CD4-positive, alpha-beta T cell (primary cell): ENCODE data around the gene KNL1. TPM values are rescaled to one million over a fixed set of nuclear protein-coding genes. Genes with fewer than 3 reads are reported as not detected.

Experiments
- ATAC-seq: fragments of 200-7000 bp; cut with Tn5 transposase; one replicate; pipeline ENCODE4 v1.10.0; 2022; ENCODE audit warnings: mild to moderate bottlenecking; ENCODE audit not compliant: poor library complexity
- CTCF ChIA-PET: fragments of 350-600 bp; sonication (Branson Sonifier 250); formaldehyde crosslinking; loops from one replicate; lab custom pipeline; 2021; ENCODE audit warnings: antibody characterized with exemption, inconsistent platforms; lab: Charles Lee
- POLR2A ChIA-PET: fragments of 350-600 bp; sonication (Branson Sonifier 250); formaldehyde crosslinking; loops from one replicate; lab custom pipeline; 2021; ENCODE audit warnings: antibody characterized with exemption, inconsistent platforms; lab: Charles Lee
- DNase-seq, 14 experiments: peaks; one replicate each; pipeline ENCODE4 v3.0.0-alpha.2; 2013 to 2020; ENCODE audit warnings: mixed read lengths in 2 of 14
- H3K27ac ChIP-seq, 2 donors: one replicate each; pipeline versions ENCODE4 v1.5.1 to v1.7.0; 2013; ENCODE audit warnings: low read length in 2 of 2, low read depth in 1 of 2, mild to moderate bottlenecking in 1 of 2
- H3K27me3 ChIP-seq, 2 experiments: 1 replicate in 1 of 2; 2 replicates in 1 of 2; pipeline versions ENCODE4 v1.6.1 to v1.7.0; 2013; ENCODE audit warnings: low read length in 2 of 2, control low read depth in 1 of 2, mild to moderate bottlenecking in 1 of 2, moderate library complexity in 1 of 2; ENCODE audit not compliant: insufficient read depth in 2 of 2, control insufficient read depth in 1 of 2
- H3K36me3 ChIP-seq: one replicate; pipeline ENCODE4 v1.6.1; 2013; ENCODE audit warnings: low read length, control low read depth; ENCODE audit not compliant: insufficient read depth
- H3K4me1 ChIP-seq: one replicate; pipeline ENCODE4 v1.6.1; 2013; ENCODE audit warnings: low read length, control low read depth; ENCODE audit not compliant: insufficient read depth
- H3K4me3 ChIP-seq: one replicate; pipeline ENCODE4 v1.5.1; 2013; ENCODE audit warnings: mild to moderate bottlenecking, low read length, moderate library complexity
- H3K9me3 ChIP-seq, 2 experiments: 1 replicate in 1 of 2; 2 replicates in 1 of 2; pipeline versions ENCODE4 v1.6.1 to v1.7.0; 2013; ENCODE audit warnings: low read length in 2 of 2, mild to moderate bottlenecking in 2 of 2, control low read depth in 1 of 2, moderate library complexity in 1 of 2; ENCODE audit not compliant: control insufficient read depth in 1 of 2, insufficient read depth in 1 of 2
- H3K27ac Mint-ChIP-seq: one replicate; pipeline ENCODE4 v1.8.0; 2020; ENCODE audit warnings: mixed read lengths
- H3K27me3 Mint-ChIP-seq: one replicate; pipeline ENCODE4 v1.8.0; 2021; ENCODE audit warnings: mixed read lengths
- H3K36me3 Mint-ChIP-seq: one replicate; pipeline ENCODE4 v1.8.0; 2021; ENCODE audit warnings: low read depth, mixed read lengths
- H3K4me1 Mint-ChIP-seq: one replicate; pipeline ENCODE4 v1.8.0; 2021; ENCODE audit warnings: low read depth, mixed read lengths
- H3K4me3 Mint-ChIP-seq: one replicate; pipeline ENCODE4 v1.8.0; 2020; ENCODE audit warnings: mild to moderate bottlenecking, mixed read lengths
- H3K9me3 Mint-ChIP-seq: one replicate; pipeline ENCODE4 v1.8.0; 2020; ENCODE audit warnings: mixed read lengths
- intact Hi-C, 2 experiments: fragments of 100-400 bp; cut with DNase I in 1 of 2; cut with micrococcal nuclease in 1 of 2; formaldehyde crosslinking; loops; one replicate each; pipeline versions ENCODE4 v1.15.1 to v1.9.0; 2023 to 2025; cut with DNase I, micrococcal nuclease
- total RNA-seq, 174 experiments: library from RNA in 2 of 174; stranded (reverse) in 2 of 174; gene quantifications; one replicate each; pipeline ENCODE4 v1.2.3 and lab custom pipeline; 2021 to 2026
- TF ChIP-seq, protein P1 (sequence below): fragments of 200-600 bp; IDR thresholded peaks from one replicate; pipeline ENCODE4 v1.8.0; 2022; ENCODE audit warnings: antibody characterized with exemption, mild to moderate bottlenecking

The KNL1 gene
- total RNA-seq, 2 experiments from 2014 or later = 0.59 to 0.69 TPM

GRCh38 chr15:40688932-40689799, 95.1 kb downstream of the KNL1 start:
- peaks cover 8% of the 10 kb centered on the region for H3K4me1 ChIP-seq
- DNase-seq = no peak
- H3K27ac Mint-ChIP-seq = no peak overlapping the region
- no peak overlapping the region for H3K4me3 Mint-ChIP-seq
- no peaks in the 10 kb centered on the region for H3K9me3 Mint-ChIP-seq
- peaks cover 9% of the 10 kb centered on the region for H3K36me3 ChIP-seq
- H3K27me3 Mint-ChIP-seq = no peaks in the 10 kb centered on the region
- ChIA-PET CTCF (no interaction called here), POLR2A (no interaction called here)
- H3K4me1 Mint-ChIP-seq = peaks cover 17% of the 10 kb centered on the region
- no peaks in the 10 kb centered on the region for H3K9me3 ChIP-seq
- intact Hi-C loops = no loop called here
- peaks cover 12% of the 10 kb centered on the region for H3K36me3 Mint-ChIP-seq
- H3K27ac ChIP-seq = no peak overlapping the region
- H3K27me3 ChIP-seq = no peaks in the 10 kb centered on the region
- no peak for ATAC-seq
- H3K4me3 ChIP-seq = no peak overlapping the region
- TF ChIP-seq, protein P1, sequence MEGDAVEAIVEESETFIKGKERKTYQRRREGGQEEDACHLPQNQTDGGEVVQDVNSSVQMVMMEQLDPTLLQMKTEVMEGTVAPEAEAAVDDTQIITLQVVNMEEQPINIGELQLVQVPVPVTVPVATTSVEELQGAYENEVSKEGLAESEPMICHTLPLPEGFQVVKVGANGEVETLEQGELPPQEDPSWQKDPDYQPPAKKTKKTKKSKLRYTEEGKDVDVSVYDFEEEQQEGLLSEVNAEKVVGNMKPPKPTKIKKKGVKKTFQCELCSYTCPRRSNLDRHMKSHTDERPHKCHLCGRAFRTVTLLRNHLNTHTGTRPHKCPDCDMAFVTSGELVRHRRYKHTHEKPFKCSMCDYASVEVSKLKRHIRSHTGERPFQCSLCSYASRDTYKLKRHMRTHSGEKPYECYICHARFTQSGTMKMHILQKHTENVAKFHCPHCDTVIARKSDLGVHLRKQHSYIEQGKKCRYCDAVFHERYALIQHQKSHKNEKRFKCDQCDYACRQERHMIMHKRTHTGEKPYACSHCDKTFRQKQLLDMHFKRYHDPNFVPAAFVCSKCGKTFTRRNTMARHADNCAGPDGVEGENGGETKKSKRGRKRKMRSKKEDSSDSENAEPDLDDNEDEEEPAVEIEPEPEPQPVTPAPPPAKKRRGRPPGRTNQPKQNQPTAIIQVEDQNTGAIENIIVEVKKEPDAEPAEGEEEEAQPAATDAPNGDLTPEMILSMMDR = no peak

DNA sequence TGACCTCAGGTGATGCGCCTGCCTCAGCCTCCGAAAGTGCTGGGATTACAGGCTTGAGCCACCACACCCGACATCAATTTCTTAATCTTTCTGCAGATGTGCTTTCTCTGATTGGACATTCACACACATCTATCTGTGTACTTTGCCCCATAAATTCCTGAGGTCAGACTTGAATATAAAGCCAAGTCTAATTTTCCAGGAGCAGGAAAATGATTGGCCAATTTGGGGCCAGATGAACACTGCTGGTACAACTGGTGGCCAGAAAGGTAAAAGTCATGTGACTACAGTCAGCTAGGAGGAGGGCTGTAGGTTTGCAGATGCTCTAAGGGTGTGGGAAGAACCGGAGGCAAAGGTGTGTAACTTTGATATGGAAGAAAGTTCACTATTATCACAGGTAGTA, 97.7 kb downstream of the KNL1 start:
- Mint-ChIP-seq H3K36me3 (peaks cover 22% of the 10 kb centered on the region), H3K27ac (peak overlapping the region; percentile 66), H3K4me1 (peaks cover 21% of the 10 kb centered on the region), H3K9me3 (no peaks in the 10 kb centered on the region), H3K4me3 (peak overlapping the region; percentile 25), H3K27me3 (no peaks in the 10 kb centered on the region)
- CTCF ChIA-PET = interaction anchor here (0.6 kb wide), 1 partner anchor 78 kb away, joined by 3 read pairs; the partner anchor contains the start of gene C15orf62
- TF ChIP-seq, protein P1 = no peak
- no peak overlapping the region for H3K27ac ChIP-seq
- peaks cover 9% of the 10 kb centered on the region for H3K36me3 ChIP-seq
- no peaks in the 10 kb centered on the region for H3K27me3 ChIP-seq
- peaks cover 23% of the 10 kb centered on the region for H3K4me1 ChIP-seq
- intact Hi-C loops = loop anchor here in 1 of 2 experiments (5.0 to 10.0 kb wide), 4 partner anchors 76 to 723 kb away; partner anchors contain the start of genes C15orf62, CCDC32, RPUSD2 and RTF1
- no peaks in the 10 kb centered on the region for H3K9me3 ChIP-seq
- ATAC-seq (no peak), DNase-seq (no peak)
- no peak overlapping the region for H3K4me3 ChIP-seq
- POLR2A ChIA-PET = no interaction called here

DNA sequence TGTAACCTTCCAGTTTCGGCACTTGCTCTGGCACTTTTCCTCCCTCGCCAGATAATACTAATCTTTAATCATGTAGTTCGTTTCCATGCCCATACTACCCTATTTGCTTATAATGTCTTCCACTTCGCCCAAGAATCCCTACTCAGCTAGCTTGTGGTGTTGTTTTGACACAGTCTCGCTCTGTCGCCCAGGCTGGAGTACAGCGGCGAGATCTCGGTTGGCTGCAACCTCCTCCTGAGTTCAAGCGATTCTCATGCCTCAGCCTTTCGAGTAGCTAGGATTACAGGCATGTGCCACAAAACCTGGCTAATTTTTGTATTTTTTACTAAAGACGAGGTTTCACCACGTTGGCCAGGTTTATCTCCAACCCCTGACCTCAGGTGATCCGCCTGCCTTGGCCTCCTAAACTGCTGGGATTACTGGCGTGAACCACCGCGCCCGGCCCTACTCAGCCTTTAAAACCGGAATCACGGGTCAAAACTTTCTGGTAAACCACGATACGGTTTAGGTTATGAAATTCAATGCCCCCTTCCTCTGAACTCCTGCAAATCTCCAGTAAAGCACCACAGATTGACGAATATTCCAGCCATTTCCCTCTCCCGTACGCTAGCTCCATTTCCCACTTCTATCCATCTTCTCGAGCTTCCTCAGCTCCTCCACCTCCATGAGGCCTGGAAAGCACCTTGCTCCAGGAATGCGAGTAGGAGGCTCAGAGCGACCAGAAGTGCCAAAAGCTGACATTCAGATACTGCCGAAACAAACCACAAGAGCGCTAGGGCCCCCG, 100.0 kb downstream of the KNL1 start:
- ChIA-PET POLR2A (interaction anchor here (0.7 to 2.6 kb wide), 38 partner anchors 8 to 1882 kb away, joined by 3 to 25 read pairs (median 4); partner anchors contain the start of genes BAHD1, C15orf62, CCDC32 and DNAJC17), CTCF (interaction anchor here (1.0 to 3.3 kb wide), 6 partner anchors 50 to 200 kb away, joined by 3 to 10 read pairs (median 6); partner anchors contain the start of genes GCHFR and VPS18)
- Mint-ChIP-seq H3K36me3 (peaks cover 22% of the 10 kb centered on the region), H3K27me3 (no peaks in the 10 kb centered on the region), H3K4me3 (peak overlapping the region; percentile 97), H3K9me3 (no peaks in the 10 kb centered on the region), H3K27ac (peak overlapping the region; percentile 98), H3K4me1 (peaks cover 21% of the 10 kb centered on the region)
- TF ChIP-seq, protein P1 = no peak
- ATAC-seq (no peak), DNase-seq (peak in 2 of 14 experiments; percentile 13 to 25)
- no peaks in the 10 kb centered on the region for H3K27me3 ChIP-seq
- peak overlapping the region; percentile 82 for H3K4me3 ChIP-seq
- intact Hi-C loops = loop anchor here in 1 of 2 experiments (2.0 to 10.0 kb wide), 5 partner anchors 73 to 721 kb away; partner anchors contain the start of genes C15orf62, CCDC32, KNL1 and RPUSD2
- H3K9me3 ChIP-seq = no peaks in the 10 kb centered on the region
- H3K4me1 ChIP-seq = peaks cover 23% of the 10 kb centered on the region
- peak overlapping the region; percentile 94 to 99 for H3K27ac ChIP-seq
- H3K36me3 ChIP-seq = peaks cover 9% of the 10 kb centered on the region
